HEK293 (cell line): ENCODE data around the gene FMO2.

Experiments
- YY1 ChIP-seq: fragments of 450-650 bp; formaldehyde crosslinking; IDR thresholded peaks from 2 replicates; pipeline ENCODE4 v1.5.1; 2018; ENCODE audit warnings: missing biosample characterization, missing genetic modification characterization
- ZBTB7A ChIP-seq: fragments of 450-650 bp; formaldehyde crosslinking; IDR thresholded peaks from 2 replicates; pipeline ENCODE4 v1.5.1; 2016; ENCODE audit warnings: low read depth, missing biosample characterization, missing genetic modification characterization
- ZFP69B ChIP-seq: fragments of 450-650 bp; formaldehyde crosslinking; IDR thresholded peaks from 2 replicates; pipeline ENCODE4 v1.5.1; 2016; ENCODE audit warnings: missing biosample characterization, missing genetic modification characterization
- ZNF510 ChIP-seq: fragments of 450-650 bp; formaldehyde crosslinking; IDR thresholded peaks from 2 replicates; pipeline ENCODE4 v1.5.1; 2018; ENCODE audit warnings: mild to moderate bottlenecking, missing genetic modification characterization, missing biosample characterization; ENCODE audit not compliant: insufficient replicate concordance
- ZNF530 ChIP-seq: fragments of 450-650 bp; formaldehyde crosslinking; IDR thresholded peaks from 2 replicates; pipeline ENCODE4 v1.5.1; 2016; ENCODE audit warnings: low read depth, missing biosample characterization, missing genetic modification characterization
- ZNF558 ChIP-seq: fragments of 450-650 bp; formaldehyde crosslinking; IDR thresholded peaks from 2 replicates; pipeline ENCODE4 v1.5.1; 2016; ENCODE audit warnings: missing biosample characterization, missing genetic modification characterization
- ZNF623 ChIP-seq: fragments of 450-650 bp; formaldehyde crosslinking; IDR thresholded peaks from 2 replicates; pipeline ENCODE4 v1.5.1; 2016; ENCODE audit warnings: missing biosample characterization, missing genetic modification characterization
- ZNF626 ChIP-seq: fragments of 450-650 bp; sonication (Bioruptor Pico); formaldehyde crosslinking; IDR thresholded peaks from 2 replicates; pipeline ENCODE4 v1.5.1; 2018; ENCODE audit warnings: missing biosample characterization, missing genetic modification characterization, inconsistent platforms
- TF ChIP-seq, protein P1 (sequence below): fragments of 450-650 bp; formaldehyde crosslinking; IDR thresholded peaks from 2 replicates; pipeline ENCODE4 v1.5.1; 2016; ENCODE audit warnings: missing biosample characterization, missing genetic modification characterization
- TF ChIP-seq, protein P2 (sequence below): fragments of 450-650 bp; formaldehyde crosslinking; IDR thresholded peaks from 2 replicates; pipeline ENCODE4 v1.5.1; 2016; ENCODE audit warnings: missing biosample characterization, missing genetic modification characterization, borderline replicate concordance
- TF ChIP-seq, protein P3 (sequence below): fragments of 450-650 bp; formaldehyde crosslinking; IDR thresholded peaks from 2 replicates; pipeline ENCODE4 v1.5.1; 2016; ENCODE audit warnings: missing biosample characterization, missing genetic modification characterization
- TF ChIP-seq, protein P4 (sequence below): fragments of 450-650 bp; formaldehyde crosslinking; IDR thresholded peaks from 2 replicates; pipeline ENCODE4 v1.5.1; 2016; ENCODE audit warnings: missing biosample characterization, missing genetic modification characterization

DNA sequence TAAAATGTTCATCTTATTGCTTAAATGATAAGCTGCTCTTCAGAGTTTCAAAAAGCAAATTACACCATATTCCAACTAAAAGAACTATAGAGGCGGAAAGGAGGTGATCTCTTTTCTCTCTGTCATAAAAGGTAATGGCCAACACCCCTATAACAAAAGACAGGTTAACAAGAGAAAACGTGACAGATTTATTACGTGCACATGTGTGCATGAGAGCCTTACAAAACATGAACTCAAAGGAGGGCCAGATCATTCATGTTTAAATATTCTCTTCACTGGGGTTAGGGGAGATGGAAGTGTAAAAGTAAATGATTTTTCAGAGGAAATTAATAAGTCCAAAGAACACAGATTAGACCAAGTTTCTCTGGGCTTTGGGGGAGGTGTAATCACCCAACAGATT is 26.5 kb upstream of the FMO2 start:
- no peak for TF ChIP-seq ZNF623 (tag by site-specific recombination)
- TF ChIP-seq YY1 (tag by site-specific recombination): no peak
- TF ChIP-seq, protein P1, sequence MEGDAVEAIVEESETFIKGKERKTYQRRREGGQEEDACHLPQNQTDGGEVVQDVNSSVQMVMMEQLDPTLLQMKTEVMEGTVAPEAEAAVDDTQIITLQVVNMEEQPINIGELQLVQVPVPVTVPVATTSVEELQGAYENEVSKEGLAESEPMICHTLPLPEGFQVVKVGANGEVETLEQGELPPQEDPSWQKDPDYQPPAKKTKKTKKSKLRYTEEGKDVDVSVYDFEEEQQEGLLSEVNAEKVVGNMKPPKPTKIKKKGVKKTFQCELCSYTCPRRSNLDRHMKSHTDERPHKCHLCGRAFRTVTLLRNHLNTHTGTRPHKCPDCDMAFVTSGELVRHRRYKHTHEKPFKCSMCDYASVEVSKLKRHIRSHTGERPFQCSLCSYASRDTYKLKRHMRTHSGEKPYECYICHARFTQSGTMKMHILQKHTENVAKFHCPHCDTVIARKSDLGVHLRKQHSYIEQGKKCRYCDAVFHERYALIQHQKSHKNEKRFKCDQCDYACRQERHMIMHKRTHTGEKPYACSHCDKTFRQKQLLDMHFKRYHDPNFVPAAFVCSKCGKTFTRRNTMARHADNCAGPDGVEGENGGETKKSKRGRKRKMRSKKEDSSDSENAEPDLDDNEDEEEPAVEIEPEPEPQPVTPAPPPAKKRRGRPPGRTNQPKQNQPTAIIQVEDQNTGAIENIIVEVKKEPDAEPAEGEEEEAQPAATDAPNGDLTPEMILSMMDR (tag by site-specific recombination): no peak
- TF ChIP-seq ZBTB7A (tag by site-specific recombination): no peak
- TF ChIP-seq, protein P2, sequence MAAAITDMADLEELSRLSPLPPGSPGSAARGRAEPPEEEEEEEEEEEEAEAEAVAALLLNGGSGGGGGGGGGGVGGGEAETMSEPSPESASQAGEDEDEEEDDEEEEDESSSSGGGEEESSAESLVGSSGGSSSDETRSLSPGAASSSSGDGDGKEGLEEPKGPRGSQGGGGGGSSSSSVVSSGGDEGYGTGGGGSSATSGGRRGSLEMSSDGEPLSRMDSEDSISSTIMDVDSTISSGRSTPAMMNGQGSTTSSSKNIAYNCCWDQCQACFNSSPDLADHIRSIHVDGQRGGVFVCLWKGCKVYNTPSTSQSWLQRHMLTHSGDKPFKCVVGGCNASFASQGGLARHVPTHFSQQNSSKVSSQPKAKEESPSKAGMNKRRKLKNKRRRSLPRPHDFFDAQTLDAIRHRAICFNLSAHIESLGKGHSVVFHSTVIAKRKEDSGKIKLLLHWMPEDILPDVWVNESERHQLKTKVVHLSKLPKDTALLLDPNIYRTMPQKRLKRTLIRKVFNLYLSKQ (tag by site-specific recombination): no peak
- TF ChIP-seq ZNF558 (tag by site-specific recombination): no peak
- no peak for TF ChIP-seq ZNF530 (tag by site-specific recombination)
- TF ChIP-seq, protein P3, sequence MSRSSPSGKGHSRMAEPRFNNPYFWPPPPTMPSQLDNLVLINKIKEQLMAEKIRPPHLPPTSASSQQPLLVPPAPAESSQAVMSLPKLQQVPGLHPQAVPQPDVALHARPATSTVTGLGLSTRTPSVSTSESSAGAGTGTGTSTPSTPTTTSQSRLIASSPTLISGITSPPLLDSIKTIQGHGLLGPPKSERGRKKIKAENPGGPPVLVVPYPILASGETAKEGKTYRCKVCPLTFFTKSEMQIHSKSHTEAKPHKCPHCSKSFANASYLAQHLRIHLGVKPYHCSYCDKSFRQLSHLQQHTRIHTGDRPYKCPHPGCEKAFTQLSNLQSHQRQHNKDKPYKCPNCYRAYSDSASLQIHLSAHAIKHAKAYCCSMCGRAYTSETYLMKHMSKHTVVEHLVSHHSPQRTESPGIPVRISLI: no peak
- TF ChIP-seq ZFP69B (tag by site-specific recombination): no peak
- TF ChIP-seq, protein P4, sequence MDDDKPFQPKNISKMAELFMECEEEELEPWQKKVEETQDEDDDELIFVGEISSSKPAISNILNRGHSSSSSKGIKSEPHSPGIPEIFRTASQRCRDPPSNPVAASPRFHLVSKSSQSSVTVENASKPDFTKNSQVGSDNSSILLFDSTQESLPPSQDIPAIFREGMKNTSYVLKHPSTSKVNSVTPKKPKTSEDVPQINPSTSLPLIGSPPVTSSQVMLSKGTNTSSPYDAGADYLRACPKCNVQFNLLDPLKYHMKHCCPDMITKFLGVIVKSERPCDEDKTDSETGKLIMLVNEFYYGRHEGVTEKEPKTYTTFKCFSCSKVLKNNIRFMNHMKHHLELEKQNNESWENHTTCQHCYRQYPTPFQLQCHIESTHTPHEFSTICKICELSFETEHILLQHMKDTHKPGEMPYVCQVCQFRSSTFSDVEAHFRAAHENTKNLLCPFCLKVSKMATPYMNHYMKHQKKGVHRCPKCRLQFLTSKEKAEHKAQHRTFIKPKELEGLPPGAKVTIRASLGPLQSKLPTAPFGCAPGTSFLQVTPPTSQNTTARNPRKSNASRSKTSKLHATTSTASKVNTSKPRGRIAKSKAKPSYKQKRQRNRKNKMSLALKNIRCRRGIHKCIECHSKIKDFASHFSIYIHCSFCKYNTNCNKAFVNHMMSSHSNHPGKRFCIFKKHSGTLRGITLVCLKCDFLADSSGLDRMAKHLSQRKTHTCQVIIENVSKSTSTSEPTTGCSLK (tag by site-specific recombination): no peak
- no peak for TF ChIP-seq ZNF626 (tag by site-specific recombination)
- no peak for TF ChIP-seq ZNF510 (tag by site-specific recombination)
